ENCODE data around the gene RHBDF2.

The RHBDF2 gene

DNA sequence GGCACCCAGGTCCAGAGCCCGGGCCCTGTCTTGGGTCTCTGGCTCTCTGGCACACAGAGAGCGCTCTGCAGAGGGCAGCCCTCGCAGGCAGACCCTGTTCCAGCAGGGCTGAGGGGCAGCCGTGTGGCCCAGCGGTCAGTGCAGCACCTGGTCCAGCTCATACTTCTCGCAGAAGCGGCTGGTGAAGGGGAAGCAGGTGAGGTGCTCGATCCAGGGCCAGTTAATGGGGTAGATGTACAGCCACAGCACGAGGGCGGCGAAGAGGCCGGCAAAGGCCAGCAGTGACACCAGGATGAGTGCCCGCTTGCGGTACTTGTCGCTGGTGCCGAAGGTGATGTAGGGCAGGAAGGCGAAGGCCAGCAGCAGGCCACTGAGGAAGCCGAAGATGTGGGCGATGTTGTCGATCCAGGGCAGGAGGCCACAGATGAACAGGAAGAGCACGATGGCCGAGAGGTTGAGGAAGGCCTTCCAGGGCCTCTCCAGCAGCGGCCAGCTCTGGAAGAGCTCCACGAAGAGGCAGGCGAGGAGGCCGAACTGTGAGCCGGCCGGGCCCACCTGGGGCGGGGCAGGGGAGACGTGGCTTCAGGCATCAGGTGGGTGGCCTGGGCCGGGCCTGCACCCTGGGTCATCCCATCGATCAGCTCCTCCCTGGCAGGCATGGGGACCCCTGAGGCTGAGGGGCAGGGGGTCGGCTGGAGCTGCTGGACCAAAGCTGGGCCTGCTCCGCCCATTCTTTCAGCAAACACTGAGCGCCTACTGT, 29.5 kb downstream of the RHBDF2 start:
- no CpG with 5 or more reads among the region's 35 CpGs for WGBS, 2 donors (ENCODE audit: extremely low coverage in 2 of 2, insufficient read length in 2 of 2, insufficient replicate concordance in 1 of 2)

DNA sequence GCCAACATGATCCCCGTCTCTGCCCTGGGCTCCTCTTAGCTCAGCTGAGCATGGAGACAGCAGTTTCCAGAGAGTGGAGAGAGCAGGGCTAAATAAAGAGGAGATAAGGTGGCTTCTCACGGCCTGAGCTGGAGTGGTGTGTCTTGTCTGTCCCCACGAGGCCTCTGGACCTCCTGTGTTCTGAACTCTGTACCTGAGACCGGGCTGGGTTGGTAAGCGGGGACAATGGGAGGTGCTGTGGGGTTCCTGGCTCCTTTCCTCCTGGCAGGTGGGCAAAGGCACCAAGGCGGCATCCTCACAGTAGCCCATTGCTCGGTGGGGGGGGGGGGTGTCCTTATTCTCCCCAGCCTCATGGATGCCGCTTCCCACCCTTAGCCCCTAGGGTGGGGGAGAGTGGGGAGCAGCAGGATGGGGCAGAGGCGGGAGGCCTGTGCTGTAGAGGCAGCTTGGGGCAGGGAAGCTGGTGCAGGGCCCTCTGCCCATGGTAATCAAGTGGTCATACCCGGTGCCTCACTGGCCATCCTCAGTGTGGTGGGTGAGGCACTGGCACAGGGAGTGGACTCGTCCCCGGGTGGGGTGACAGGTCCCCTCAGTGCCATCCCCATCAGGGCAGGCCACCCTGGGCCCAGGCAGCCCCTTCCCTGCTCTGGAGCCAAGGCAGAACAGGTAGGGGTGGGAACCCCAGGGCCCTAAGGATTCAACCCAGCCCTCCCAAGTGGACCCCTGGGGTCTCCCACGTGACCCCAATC, 31.1 kb downstream of the RHBDF2 start:
- peak overlapping the region; percentile 96 for H3K23ac ChIP-seq (ENCODE audit: low read depth, low read length, poor library complexity)
- H3K79me1 ChIP-seq (ENCODE audit: low read depth, low read length) = peaks cover 2% of the 10 kb centered on the region
- H3K27ac ChIP-seq (replicated peaks; ENCODE audit: low read length) = no peak overlapping the region
- peak overlapping the region; percentile 36 for H3K18ac ChIP-seq (ENCODE audit: low read length)
- H4K8ac ChIP-seq (ENCODE audit: low read depth, low read length) = no peak overlapping the region
- H3K36me3 ChIP-seq (replicated peaks in 1 of 2; ENCODE audit: control insufficient read depth in 2 of 2, insufficient read depth in 2 of 2, low read length in 2 of 2) = peaks cover 0 to 2% of the 10 kb centered on the region in 2 donors
- peak overlapping the region; percentile 83 for H2AK5ac ChIP-seq (ENCODE audit: low read depth, low read length)
- no peak overlapping the region for H2BK5ac ChIP-seq (ENCODE audit: low read length)
- no CpG with 5 or more reads among the region's 13 CpGs for WGBS, 2 donors (ENCODE audit: extremely low coverage in 2 of 2, insufficient read length in 2 of 2, insufficient replicate concordance in 1 of 2)
- H3K4me2 ChIP-seq (ENCODE audit: insufficient read depth, low read length, poor library complexity, severe bottlenecking) = no peak overlapping the region
- no peak for DNase-seq (ENCODE audit: low spot score)
- peak overlapping the region; percentile 57 for H2BK120ac ChIP-seq (ENCODE audit: low read depth, low read length)
- peak overlapping the region; percentile 66 for H3K14ac ChIP-seq (ENCODE audit: low read length)
- H3K9ac ChIP-seq (ENCODE audit: low read depth, low read length, poor library complexity) = no peak overlapping the region
- H3K27me3 ChIP-seq (ENCODE audit: control insufficient read depth in 3 of 3, insufficient read depth in 3 of 3, low read depth in 1 of 3, low read length in 3 of 3) = peaks cover 0 to 56% (median 0%) of the 10 kb centered on the region in 3 experiments
- H3K9me3 ChIP-seq (replicated peaks in 1 of 2; ENCODE audit: control insufficient read depth in 2 of 2, insufficient read depth in 1 of 2, low read depth in 1 of 2, low read length in 2 of 2) = no peaks in the 10 kb centered on the region
- H2BK15ac ChIP-seq (ENCODE audit: low read length) = no peak overlapping the region
- peaks cover 4 to 8% of the 10 kb centered on the region in 2 donors for H3K4me1 ChIP-seq (ENCODE audit: control insufficient read depth in 2 of 2, insufficient read depth in 1 of 2, low read depth in 1 of 2, low read length in 2 of 2)
- no peak overlapping the region for H3K4me3 ChIP-seq (ENCODE audit: low read length in 2 of 2)
- H4K91ac ChIP-seq (ENCODE audit: low read depth, low read length, poor library complexity) = no peak overlapping the region
- H2AFZ ChIP-seq (ENCODE audit: low read length) = no peak overlapping the region
- no peak overlapping the region for H2BK12ac ChIP-seq (ENCODE audit: low read length)
- H3K4ac ChIP-seq (ENCODE audit: low read length) = no peak overlapping the region

More for the DNA sequence above, 29.5 kb downstream of the RHBDF2 start:
- H3K27ac ChIP-seq (replicated peaks; ENCODE audit: low read length) = no peak overlapping the region
- H4K91ac ChIP-seq (ENCODE audit: low read depth, low read length, poor library complexity) = no peak overlapping the region
- peak overlapping the region; percentile 89 for H3K14ac ChIP-seq (ENCODE audit: low read length)
- H3K9ac ChIP-seq (ENCODE audit: low read depth, low read length, poor library complexity) = no peak overlapping the region
- H3K4ac ChIP-seq (ENCODE audit: low read length) = no peak overlapping the region
- peaks cover 0 to 2% of the 10 kb centered on the region in 2 donors for H3K36me3 ChIP-seq (replicated peaks in 1 of 2; ENCODE audit: control insufficient read depth in 2 of 2, insufficient read depth in 2 of 2, low read length in 2 of 2)
- H3K9me3 ChIP-seq (replicated peaks in 1 of 2; ENCODE audit: control insufficient read depth in 2 of 2, insufficient read depth in 1 of 2, low read depth in 1 of 2, low read length in 2 of 2) = no peaks in the 10 kb centered on the region
- H4K8ac ChIP-seq (ENCODE audit: low read depth, low read length) = no peak overlapping the region
- H3K27me3 ChIP-seq (ENCODE audit: control insufficient read depth in 3 of 3, insufficient read depth in 3 of 3, low read depth in 1 of 3, low read length in 3 of 3) = peaks cover 0 to 56% (median 0%) of the 10 kb centered on the region in 3 experiments
- H2BK15ac ChIP-seq (ENCODE audit: low read length) = peak overlapping the region; percentile 75
- H2BK120ac ChIP-seq (ENCODE audit: low read depth, low read length) = no peak overlapping the region
- H2AK5ac ChIP-seq (ENCODE audit: low read depth, low read length) = peak overlapping the region; percentile 46
- peak overlapping the region; percentile 89 for H3K23ac ChIP-seq (ENCODE audit: low read depth, low read length, poor library complexity)
- no peak overlapping the region for H3K4me2 ChIP-seq (ENCODE audit: insufficient read depth, low read length, poor library complexity, severe bottlenecking)
- peaks cover 3% of the 10 kb centered on the region for H3K79me1 ChIP-seq (ENCODE audit: low read depth, low read length)
- H3K18ac ChIP-seq (ENCODE audit: low read length) = peak overlapping the region; percentile 48
- H2AFZ ChIP-seq (ENCODE audit: low read length) = no peak overlapping the region
- no peak overlapping the region for H3K4me3 ChIP-seq (ENCODE audit: low read length in 2 of 2)
- H3K4me1 ChIP-seq (ENCODE audit: control insufficient read depth in 2 of 2, insufficient read depth in 1 of 2, low read depth in 1 of 2, low read length in 2 of 2) = peaks cover 4 to 8% of the 10 kb centered on the region in 2 donors
- peak overlapping the region; percentile 41 for H2BK12ac ChIP-seq (ENCODE audit: low read length)
- DNase-seq (ENCODE audit: low spot score) = no peak
- H2BK5ac ChIP-seq (ENCODE audit: low read length) = peak overlapping the region; percentile 53

DNA sequence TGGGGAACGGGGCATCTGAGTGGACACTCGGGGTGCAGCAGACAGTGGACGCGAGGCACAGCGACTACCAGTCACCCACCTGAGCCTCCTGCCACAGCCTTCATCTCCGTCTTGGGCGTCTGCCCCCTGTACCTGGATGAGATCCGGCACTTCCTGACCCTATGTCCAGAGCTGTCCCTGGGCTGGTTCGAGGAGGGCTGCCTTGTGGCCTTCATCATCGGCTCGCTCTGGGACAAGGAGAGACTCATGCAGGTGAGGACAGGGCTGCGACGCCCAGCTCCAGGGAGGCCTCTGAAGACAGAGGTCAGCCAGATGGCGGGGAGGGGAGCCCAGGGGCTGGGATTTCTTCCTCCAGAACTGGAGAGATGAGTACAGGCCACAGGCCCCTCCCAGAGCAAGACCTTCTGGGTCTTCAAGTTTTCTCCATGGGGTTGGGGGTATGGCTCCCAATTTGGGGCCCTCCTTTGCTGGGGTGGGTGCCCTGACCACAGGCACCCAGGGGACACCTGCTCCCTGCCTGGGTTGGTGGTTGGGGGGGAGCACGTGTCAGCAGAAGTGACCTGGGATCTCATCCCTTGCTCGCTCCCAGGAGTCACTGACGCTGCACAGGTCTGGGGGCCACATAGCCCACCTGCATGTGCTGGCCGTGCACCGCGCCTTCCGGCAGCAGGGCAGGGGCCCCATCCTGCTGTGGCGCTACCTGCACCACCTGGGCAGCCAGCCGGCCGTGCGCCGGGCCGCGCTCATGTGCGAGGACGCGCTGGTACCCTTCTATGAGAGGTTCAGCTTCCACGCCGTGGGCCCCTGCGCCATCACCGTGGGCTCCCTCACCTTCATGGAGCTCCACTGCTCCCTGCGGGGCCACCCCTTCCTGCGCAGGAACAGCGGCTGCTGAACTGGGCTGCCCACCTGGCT, 31.9 kb downstream of the RHBDF2 start:
- Histone ChIP-seq H2BK120ac (ENCODE audit: low read depth, low read length) (peak overlapping the region; percentile 57), H3K4me1 (ENCODE audit: control insufficient read depth in 2 of 2, insufficient read depth in 1 of 2, low read depth in 1 of 2, low read length in 2 of 2) (peaks cover 4 to 8% of the 10 kb centered on the region in 2 donors), H2BK12ac (ENCODE audit: low read length) (no peak overlapping the region), H3K18ac (ENCODE audit: low read length) (peak overlapping the region; percentile 36), H2AK5ac (ENCODE audit: low read depth, low read length) (peak overlapping the region; percentile 83), H3K36me3 (replicated peaks in 1 of 2; ENCODE audit: control insufficient read depth in 2 of 2, insufficient read depth in 2 of 2, low read length in 2 of 2) (no peaks in the 10 kb centered on the region), H3K9ac (ENCODE audit: low read depth, low read length, poor library complexity) (peak overlapping the region; percentile 30), H3K4ac (ENCODE audit: low read length) (peak overlapping the region; percentile 32), H4K8ac (ENCODE audit: low read depth, low read length) (no peak overlapping the region), H4K91ac (ENCODE audit: low read depth, low read length, poor library complexity) (no peak overlapping the region), H2BK5ac (ENCODE audit: low read length) (no peak overlapping the region), H2BK15ac (ENCODE audit: low read length) (peak overlapping the region; percentile 58), H3K4me2 (ENCODE audit: insufficient read depth, low read length, poor library complexity, severe bottlenecking) (no peak overlapping the region), H3K14ac (ENCODE audit: low read length) (peak overlapping the region; percentile 66), H3K4me3 (ENCODE audit: low read length in 2 of 2) (no peak overlapping the region), H3K27me3 (ENCODE audit: control insufficient read depth in 3 of 3, insufficient read depth in 3 of 3, low read depth in 1 of 3, low read length in 3 of 3) (peaks cover 0 to 52% (median 0%) of the 10 kb centered on the region in 3 experiments), H3K79me1 (ENCODE audit: low read depth, low read length) (peaks cover 2% of the 10 kb centered on the region), H3K9me3 (replicated peaks in 1 of 2; ENCODE audit: control insufficient read depth in 2 of 2, insufficient read depth in 1 of 2, low read depth in 1 of 2, low read length in 2 of 2) (no peaks in the 10 kb centered on the region), H3K27ac (replicated peaks; ENCODE audit: low read length) (no peak overlapping the region), H2AFZ (ENCODE audit: low read length) (no peak overlapping the region), H3K23ac (ENCODE audit: low read depth, low read length, poor library complexity) (peak overlapping the region; percentile 96)
- no peak for DNase-seq (ENCODE audit: low spot score)
- no CpG with 5 or more reads among the region's 38 CpGs for WGBS, 2 donors (ENCODE audit: extremely low coverage in 2 of 2, insufficient read length in 2 of 2, insufficient replicate concordance in 1 of 2)
